Endothelial cell (in vitro differentiated cells): Measurements from ENCODE around the gene TVP23A. TPM values are rescaled to one million over a fixed set of nuclear protein-coding genes. Genes with fewer than 3 reads are reported as not detected.

Experiments
- DNase-seq: peaks from one replicate; pipeline ENCODE4 v3.0.0; 2021; ENCODE audit warnings: low spot score
- H3K27ac Mint-ChIP-seq: one replicate; pipeline ENCODE4 v1.8.0; 2021; ENCODE audit warnings: mixed read lengths, inconsistent platforms; ENCODE audit not compliant: unreplicated experiment
- H3K27me3 Mint-ChIP-seq: one replicate; pipeline ENCODE4 v1.8.0; 2021; ENCODE audit warnings: mild to moderate bottlenecking, moderate library complexity, mixed read lengths, inconsistent platforms; ENCODE audit not compliant: unreplicated experiment
- H3K36me3 Mint-ChIP-seq: one replicate; pipeline ENCODE4 v1.8.0; 2021; ENCODE audit warnings: mild to moderate bottlenecking, low read depth, mixed read lengths, inconsistent platforms; ENCODE audit not compliant: unreplicated experiment
- H3K4me1 Mint-ChIP-seq: one replicate; pipeline ENCODE4 v1.8.0; 2021; ENCODE audit warnings: mild to moderate bottlenecking, mixed read lengths, inconsistent platforms; ENCODE audit not compliant: unreplicated experiment
- H3K4me3 Mint-ChIP-seq: one replicate; pipeline ENCODE4 v1.8.0; 2021; ENCODE audit warnings: mild to moderate bottlenecking, mixed read lengths, inconsistent platforms; ENCODE audit not compliant: unreplicated experiment
- H3K9me3 Mint-ChIP-seq: one replicate; pipeline ENCODE4 v1.8.0; 2021; ENCODE audit warnings: mixed read lengths, inconsistent platforms; ENCODE audit not compliant: unreplicated experiment
- total RNA-seq: library from RNA; stranded (reverse); fragmentation: NEBNext Ultra II Directional; extraction: Animal tissue kit (Norgen Biotek cat#: 25700); gene quantifications from one replicate; pipeline ENCODE4 v1.2.1, GENCODE V29; 2021; ENCODE audit not compliant: unreplicated experiment
- TF ChIP-seq, protein P1 (sequence below): fragments of 200-600 bp; sonication (generic); IDR thresholded peaks from one replicate; pipeline ENCODE4 v1.5.0; 2021; ENCODE audit warnings: antibody characterized with exemption; ENCODE audit not compliant: unreplicated experiment

The TVP23A gene
- total RNA-seq, 1 donor from 2014 or later: 7.8 TPM

DNA sequence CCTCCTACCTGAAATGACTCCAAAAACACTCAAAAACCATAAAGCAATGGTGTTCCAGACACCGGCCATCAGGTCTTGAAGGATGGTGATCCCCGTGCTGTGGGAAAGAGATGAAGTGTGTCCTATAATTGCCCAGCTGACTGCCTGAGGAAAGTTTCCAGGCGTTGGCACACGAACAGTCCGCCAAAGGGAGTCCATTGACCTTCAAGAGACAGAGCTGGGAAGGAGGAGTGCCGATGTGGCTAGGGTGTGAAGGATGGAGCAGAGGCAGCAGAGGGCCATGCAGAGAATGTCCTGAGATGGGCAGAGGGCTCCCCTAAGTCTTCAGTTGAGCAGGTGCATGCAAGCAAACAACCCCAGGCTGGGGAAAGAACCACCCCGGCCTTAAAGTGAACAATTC, 86.8 kb downstream of the TVP23A start:
- no peaks in the 10 kb centered on the region for H3K4me1 Mint-ChIP-seq
- DNase-seq: no peak

DNA sequence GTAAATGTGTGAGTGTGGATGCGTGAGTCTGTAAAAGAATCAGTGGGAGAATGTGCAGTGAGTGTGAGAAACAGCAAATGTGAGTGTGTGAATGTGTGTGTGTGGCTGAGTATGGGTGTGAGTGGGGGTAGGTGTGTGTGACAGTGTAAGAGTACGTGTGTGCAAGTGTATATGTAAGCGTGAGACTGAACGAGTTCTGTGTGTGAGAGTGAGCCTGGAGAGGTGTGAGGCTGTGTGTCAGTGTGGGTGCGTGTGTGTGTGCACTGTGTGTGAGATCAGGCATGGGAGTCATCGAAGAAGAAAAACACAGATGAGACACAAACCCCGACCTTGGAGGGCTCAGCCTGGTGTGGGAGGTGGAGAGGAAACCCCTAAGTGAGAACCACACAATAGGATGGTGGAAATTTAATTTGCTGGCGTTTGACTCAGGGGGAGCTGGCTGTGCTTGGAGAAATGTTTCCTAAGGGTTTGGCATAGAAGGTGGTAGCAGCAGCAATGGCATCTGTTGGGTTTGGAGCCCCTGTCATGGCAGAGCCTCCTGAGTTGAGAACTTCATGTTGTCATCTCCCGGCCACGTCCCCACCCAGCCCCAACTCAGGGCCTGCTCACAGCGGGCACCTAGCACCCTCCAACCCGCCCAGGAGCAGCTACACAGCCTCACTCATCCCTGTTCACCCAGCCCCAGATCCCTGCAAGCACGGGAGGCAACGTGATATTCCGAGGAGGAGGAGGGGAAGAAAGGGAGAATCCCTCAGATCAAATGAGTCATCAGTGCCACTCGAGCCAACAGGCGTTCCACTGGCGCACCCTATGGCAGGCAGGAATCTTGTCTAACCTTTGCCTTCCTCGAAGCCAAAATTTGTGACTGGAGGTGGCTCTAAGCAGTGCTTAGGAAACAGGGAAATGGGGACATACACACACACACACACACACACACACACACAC, 89.2 kb downstream of the TVP23A start:
- H3K4me3 Mint-ChIP-seq: no peak overlapping the region
- TF ChIP-seq, protein P1, sequence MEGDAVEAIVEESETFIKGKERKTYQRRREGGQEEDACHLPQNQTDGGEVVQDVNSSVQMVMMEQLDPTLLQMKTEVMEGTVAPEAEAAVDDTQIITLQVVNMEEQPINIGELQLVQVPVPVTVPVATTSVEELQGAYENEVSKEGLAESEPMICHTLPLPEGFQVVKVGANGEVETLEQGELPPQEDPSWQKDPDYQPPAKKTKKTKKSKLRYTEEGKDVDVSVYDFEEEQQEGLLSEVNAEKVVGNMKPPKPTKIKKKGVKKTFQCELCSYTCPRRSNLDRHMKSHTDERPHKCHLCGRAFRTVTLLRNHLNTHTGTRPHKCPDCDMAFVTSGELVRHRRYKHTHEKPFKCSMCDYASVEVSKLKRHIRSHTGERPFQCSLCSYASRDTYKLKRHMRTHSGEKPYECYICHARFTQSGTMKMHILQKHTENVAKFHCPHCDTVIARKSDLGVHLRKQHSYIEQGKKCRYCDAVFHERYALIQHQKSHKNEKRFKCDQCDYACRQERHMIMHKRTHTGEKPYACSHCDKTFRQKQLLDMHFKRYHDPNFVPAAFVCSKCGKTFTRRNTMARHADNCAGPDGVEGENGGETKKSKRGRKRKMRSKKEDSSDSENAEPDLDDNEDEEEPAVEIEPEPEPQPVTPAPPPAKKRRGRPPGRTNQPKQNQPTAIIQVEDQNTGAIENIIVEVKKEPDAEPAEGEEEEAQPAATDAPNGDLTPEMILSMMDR: no peak
- no peaks in the 10 kb centered on the region for H3K9me3 Mint-ChIP-seq
- DNase-seq: no peak
- H3K4me1 Mint-ChIP-seq: no peaks in the 10 kb centered on the region
- H3K27me3 Mint-ChIP-seq: no peaks in the 10 kb centered on the region
- H3K36me3 Mint-ChIP-seq: no peaks in the 10 kb centered on the region
- H3K27ac Mint-ChIP-seq: no peak overlapping the region

More for the DNA sequence above, 86.8 kb downstream of the TVP23A start:
- Mint-ChIP-seq H3K4me3 (no peak overlapping the region), H3K27ac (no peak overlapping the region), H3K9me3 (no peaks in the 10 kb centered on the region), H3K27me3 (no peaks in the 10 kb centered on the region), H3K36me3 (no peaks in the 10 kb centered on the region)
- TF ChIP-seq, protein P1: no peak

DNA sequence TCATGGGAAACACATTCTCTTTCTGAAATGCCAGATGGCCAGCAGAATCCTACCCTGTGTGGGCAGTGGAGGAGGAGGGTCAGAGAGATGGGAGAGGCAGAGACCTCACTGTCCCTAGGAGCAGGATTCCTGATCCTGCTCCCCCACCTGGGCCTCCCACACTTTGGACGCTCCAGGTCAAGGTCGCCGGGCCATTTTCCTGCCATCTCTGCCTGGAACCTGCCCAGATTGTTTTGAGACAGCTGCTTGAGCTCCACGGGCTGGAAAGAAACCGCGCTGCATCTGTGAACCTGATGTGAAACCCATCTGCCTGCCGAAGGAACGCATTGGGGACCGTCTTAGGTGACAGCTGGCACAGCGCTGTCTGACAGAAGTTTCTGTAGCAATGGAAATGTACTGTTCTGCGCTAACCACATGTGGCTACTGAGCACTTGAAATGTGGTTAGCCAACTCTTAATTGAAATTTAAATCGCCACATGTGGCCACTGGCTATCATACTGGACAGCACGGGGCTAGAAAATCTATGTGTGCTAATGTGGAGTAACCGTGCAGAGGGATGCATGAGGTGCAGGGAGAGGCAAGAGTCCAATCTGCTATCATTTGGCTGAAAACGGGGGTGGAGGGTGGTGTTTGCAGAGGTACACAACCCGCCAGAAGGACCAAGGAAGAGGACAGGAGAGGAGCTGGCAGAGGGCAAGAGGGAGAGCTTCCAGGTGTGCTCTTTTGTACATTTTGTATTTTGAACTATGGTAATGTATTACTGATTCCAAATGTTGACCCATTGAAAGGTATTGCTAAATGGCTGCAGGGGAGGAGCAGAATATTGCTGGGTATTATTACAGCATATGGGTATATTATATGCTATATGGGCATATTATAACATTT, 90.3 kb downstream of the TVP23A start:
- no peaks in the 10 kb centered on the region for H3K4me1 Mint-ChIP-seq
- no peaks in the 10 kb centered on the region for H3K36me3 Mint-ChIP-seq
- TF ChIP-seq, protein P1: no peak

More for the DNA sequence above, 90.3 kb downstream of the TVP23A start:
- Mint-ChIP-seq H3K27me3 (no peaks in the 10 kb centered on the region), H3K27ac (no peak overlapping the region), H3K9me3 (no peaks in the 10 kb centered on the region), H3K4me3 (no peak overlapping the region)
- DNase-seq: no peak

Other genes starting within 250 kb of the TVP23A start
- gene EMP2, start 238.2 kb downstream of the TVP23A start, total RNA-seq: 8.6 TPM
- 0.64 TPM for gene TEKT5, start 123.9 kb downstream of the TVP23A start, total RNA-seq
- 18.4 TPM for gene NUBP1, start 75.0 kb downstream of the TVP23A start, total RNA-seq
- gene CIITA, start 58.4 kb upstream of the TVP23A start, total RNA-seq: 0.13 TPM
- 37.9 TPM for gene DEXI, start 123.7 kb upstream of the TVP23A start, total RNA-seq
- gene CLEC16A, start 125.8 kb upstream of the TVP23A start, total RNA-seq: 58.1 TPM